Esophagus muscularis mucosa (tissue), 2 donors: ENCODE results near the gene ERBB2.

ENCODE experiments used
- POLR2A ChIP-seq: fragments of 450-650 bp; IDR thresholded peaks from one replicate; pipeline ENCODE4 v1.6.1; 2017; ENCODE audit warnings: antibody characterized with exemption, moderate library complexity, mild to moderate bottlenecking, low read depth
- POLR2AphosphoS5 ChIP-seq, 2 donors: sonication (generic); formaldehyde crosslinking; IDR thresholded peaks; one replicate each; pipeline ENCODE4 v1.6.1; 2017; ENCODE audit warnings: antibody characterized with exemption in 2 of 2

GRCh38 chr17:39671651-39672521, 28.0 kb upstream of the ERBB2 start:
- no peak for TF ChIP-seq POLR2AphosphoS5 (IDR thresholded peaks at IDR 0.05)
- TF ChIP-seq POLR2A = no peak
